GM18499 (cell line): ENCODE results near the gene BRD2.

Experiments
- ATAC-seq: cut with Tn5 transposase; IDR thresholded peaks from one replicate; pipeline ENCODE4 v1.9.1; 2021; ENCODE audit warnings: moderate number of reproducible peaks; ENCODE audit not compliant: insufficient read depth, unreplicated experiment

The BRD2 gene

DNA sequence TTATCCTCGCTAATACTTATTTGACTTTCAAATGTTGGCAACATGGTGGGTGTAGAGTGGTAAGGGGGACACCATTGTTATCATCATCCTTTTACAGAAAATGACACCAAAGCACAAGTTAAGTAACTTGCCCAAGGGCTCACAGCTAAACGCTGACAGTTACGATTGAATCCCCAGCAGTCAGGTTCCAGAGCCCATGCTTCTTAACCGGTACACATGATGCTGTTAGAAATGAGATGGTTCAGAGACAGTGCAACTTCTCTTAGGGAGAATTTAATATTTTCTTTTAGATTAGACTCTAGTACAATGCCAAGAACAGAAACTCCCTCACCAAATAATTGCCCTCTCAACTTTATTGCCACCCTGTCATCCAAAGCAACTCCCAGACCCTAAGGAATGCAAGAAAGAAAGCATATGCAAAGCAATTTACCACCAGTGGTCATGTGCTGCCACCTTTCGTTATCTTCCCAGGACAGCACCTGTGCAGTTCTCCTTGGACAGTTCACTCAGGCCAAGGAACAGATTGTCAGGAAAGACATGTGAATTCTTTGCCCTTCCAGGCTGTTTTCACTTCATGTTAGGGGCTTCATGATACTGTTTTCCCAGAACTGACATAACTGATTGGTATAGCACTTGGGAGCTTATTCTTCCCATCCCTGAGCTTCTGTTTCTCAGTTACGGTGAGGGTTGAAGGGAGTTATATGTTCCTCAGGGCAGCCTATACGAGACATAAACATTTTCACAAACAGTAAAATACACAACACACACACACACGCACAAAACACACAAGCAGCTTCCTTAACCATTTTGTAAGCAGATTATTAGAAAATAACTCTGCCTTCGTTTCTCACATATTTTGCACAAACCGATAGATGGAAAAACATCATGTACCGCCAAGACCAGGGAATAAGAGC, 20.6 kb upstream of the BRD2 start:
- no peak for ATAC-seq

DNA sequence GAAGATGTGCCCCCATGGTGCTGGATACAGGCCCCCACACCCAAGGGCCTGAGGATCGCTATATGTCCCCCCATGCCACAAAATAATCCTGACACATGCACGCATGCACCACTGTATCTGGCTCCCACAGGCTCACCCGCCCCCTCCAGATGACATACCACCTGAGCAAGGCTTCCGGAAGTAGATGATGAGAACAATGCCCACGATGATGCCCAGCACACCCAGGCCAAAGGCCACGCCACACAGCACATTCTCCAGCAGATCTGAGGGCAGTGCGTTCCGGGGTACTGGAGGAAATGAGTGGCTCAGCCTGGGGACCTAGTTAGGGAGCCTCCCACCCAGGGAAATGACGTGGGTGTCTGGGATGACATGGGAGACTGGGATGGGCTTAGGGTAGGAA, 19.3 kb upstream of the BRD2 start:
- no peak for ATAC-seq

DNA sequence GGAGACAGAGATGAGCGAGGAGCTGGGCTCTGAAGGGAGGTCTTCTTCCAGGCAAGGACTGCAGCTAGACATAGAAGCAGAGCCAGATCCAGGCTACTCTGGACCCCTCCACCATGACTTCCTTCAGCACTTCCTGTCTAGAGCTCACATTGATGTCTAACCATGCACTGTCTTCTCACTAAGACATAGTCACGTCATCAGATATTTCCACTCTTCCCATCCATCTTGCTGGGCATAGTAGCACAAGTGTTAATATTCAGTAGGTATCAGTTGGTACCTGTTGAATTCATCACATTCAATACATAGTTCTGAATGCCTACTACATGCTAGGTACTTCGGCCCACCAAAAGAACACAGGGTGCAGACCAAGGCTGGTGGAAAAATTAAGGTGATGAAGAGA, 18.4 kb upstream of the BRD2 start:
- ATAC-seq, result no peak

DNA sequence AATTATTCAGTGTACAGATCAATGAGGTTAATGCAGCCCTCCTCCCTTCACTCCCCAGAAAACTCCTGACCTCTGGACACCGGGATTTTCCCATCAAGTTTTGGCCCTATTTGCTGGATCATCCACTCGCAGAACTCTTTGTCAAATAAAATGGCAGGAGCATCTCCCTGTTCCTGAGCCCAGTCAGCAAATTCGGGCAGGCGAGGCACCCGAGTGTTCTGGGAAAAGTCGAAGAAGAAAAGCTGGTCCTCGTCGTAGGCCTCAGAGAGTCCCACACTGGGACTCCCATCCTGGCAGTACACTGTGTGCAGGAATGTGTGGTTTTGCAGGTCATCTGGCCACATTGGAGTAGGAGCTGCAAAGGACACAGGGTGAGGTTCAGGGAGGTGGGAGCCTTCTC, 17.9 kb upstream of the BRD2 start:
- ATAC-seq, result no peak

DNA sequence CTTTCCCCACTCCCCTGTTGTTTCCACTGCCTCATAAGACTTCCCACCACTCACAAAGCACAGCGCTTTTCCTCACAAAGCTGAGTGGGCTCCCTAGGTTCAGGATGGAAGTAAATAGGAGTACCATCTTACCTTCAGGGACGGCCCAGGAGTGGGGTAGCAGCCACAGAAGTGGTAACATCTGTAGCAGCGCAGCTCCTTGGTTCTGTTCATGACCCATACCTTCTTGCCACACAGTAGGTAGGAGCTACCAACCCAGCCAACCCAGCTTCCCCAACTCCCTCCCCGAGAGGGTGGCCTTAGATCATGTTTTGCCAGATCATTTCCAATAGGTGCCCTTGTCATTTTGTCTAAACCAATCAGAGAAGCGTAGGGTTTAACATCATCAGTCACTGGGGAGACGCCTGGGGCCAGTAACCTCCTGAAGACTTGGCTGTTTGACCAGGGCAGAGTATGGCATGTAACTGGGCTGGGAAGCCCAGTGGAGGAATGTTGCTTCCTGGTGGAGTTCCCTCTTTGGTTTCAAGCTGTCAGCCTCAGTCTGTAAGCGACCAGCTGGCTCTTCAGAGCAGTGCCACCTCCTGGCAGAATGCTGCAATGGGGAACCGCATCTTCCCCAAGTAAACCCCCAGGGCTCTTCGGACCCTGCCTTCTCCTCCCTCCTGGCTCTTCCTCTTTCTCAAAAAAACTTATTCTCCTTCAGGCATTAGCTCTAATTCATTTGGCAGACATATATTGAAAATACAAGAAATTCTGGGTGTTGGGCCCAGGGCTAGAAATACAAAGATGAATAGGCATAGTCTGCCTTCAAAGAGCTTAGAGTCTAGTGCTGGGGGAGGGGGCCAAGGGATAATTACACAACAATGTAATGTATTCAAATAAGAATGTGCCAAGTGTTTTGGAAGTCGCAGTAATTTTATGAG, 15.3 kb upstream of the BRD2 start, which contains the start of gene HLA-DMA:
HLA-DMA (minus strand) TSS at position 281 of the 923 bp plus-strand sequence; CDS start at position 220, 61 bp downstream.
- ATAC-seq, result peak; percentile 82

DNA sequence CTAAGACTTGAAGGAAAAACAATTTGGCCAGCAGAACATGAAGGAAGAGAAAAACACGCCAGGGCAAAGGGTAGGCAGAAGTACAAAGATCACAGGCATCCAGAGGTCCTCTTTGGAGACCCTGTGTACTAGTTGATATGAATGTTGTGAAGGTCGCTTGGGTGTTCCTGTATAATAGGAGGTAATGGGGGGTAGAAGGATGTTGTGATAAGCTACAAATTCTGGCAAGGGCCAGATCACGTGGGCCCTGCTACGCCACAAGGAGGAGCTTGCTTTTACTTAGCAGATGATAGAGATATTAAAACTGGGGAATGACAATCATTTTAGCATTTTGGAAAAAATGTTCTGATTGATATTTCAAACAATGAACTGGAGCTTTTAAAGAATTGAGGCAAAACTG, 14.6 kb upstream of the BRD2 start:
- ATAC-seq, result no peak

DNA sequence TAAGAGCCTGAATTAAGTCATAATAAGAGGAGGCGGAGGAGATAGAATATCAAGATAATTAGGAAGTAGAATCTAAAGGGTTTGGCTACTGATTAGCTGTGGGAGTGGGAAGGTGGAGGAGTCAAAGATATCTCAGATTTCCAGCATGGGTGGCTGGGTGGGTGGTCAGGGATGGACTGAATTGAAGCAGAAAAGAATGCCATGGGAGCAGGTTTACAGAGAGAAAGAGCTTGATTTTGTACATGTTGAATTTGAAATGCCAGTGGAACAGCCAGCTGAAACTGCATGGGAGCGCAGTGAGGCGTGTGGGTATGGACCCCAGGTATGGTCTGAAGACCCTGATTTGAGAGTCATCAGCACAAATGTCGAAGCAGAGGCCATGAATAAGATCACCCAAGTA, 14.1 kb upstream of the BRD2 start:
- no peak for ATAC-seq

DNA sequence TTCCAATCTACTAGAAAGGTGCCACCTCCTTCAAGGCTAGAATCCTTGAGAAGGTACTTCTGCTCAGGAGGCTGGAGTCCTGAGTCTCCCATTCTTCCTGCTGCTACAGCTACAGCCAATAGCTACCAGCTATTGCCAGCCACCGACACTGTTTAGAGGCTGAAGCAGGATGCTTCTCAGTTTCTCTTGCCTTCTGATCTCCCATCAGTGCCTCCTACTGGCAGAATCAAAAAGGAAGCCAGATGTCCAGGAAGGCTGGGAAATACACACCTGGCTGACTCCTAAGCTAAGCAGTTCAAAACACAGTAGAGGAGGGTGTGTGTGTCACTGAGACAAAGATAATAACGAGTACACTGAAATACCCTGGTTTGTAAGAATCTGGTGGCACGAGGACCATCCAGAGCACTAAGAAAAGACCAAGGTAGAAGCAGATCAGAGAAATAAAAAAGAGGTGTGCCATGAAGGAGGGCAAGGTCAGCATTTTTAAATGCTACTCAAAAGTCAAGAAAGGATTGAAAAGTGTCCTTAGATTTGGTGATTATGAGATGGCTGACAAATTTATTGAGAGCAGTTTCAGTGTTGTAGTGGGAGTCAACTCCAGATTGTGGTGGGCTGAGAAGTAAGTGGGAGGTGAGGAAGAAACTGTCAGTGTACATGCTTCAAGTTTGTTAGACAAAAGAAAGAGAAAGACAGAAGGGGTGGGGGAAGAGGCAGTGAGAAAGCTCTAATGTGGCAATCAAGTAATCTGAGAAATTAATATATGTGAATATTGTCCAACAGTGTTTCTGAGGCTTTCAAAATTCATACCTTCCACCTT, 13.2 kb upstream of the BRD2 start:
- ATAC-seq, result no peak

DNA sequence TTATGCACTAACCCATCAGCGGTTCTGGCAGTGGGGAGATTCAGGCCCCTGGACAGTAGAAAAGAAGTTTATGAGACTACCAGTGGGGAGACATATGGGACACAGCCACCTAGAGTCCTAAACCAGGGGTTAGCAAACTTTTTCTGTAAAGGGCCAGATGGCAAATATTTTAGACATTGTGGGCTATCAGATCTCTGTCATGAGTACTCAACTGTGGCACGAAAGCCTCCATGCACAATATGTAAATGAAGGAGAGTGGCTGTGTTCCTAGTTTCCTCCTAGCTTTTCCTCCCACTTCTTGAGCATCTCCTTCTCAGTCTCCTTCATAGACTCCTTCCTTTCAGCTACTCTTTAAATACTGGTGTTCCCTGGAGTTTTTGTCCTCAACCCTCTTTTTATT, 12.2 kb upstream of the BRD2 start:
- no peak for ATAC-seq

DNA sequence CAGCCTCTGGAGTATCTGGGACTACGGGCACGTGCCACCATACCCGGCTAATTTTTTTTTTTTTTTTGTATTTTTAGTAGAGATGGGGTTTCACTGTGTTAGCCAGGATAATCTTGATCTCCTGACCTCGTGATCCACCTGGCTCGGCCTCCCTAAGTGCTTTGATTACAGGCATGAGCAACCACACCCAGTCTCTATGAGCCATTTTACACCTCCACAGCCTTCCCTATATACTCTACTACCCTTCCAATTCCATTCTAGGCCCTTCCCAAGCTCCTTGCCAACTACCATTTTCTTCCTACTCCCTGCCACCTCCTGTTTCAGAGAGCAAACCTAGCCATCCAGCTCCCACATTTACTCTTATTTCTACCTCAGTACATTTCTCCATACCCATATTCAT, 7.8 kb upstream of the BRD2 start:
- ATAC-seq, result no peak

DNA sequence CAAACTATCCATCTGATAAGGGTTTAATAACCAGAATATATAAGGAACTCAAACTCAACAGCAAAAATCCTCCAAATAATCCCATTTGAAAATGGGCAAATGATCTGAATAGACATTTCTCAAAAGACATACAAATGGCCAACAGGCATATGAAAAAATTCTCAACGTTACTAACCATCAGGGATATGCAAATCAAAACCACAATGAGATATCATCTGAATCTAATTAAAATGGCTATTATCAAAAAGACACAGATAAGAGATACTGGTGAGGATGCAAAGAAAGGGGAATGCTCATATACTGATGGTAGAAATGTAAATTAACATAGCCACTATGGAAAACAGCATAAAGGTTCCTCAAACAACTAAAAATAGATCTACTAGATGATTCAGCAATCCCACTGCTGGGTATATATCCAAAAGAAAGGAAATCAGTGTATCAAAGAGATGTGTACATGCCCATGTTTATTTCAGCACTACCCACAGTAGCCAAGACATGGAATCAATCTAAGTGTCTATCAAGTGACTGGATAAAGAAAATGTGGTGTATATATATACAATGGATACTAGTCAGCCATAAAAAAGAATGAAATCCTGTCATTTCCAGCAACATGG, 6.1 kb upstream of the BRD2 start:
- ATAC-seq, result no peak

DNA sequence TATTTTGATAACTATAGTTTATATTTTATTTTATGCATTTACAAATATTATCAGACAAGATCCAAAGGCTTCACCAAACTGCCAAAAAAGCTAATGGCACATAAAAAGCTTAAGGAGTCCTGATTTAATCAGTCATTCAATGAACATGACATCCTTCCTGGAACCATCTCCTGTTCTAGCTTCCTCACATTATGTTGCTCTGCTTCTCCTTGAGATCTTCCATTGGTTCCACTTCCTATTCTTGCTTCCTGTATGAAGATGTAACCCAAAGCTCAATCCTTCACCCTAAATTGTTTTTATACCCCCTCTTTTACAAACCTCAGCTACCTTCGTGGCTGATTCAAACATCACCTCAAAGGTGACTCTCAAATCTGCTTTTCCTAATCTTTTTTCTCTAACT, 4.5 kb upstream of the BRD2 start:
- no peak for ATAC-seq

DNA sequence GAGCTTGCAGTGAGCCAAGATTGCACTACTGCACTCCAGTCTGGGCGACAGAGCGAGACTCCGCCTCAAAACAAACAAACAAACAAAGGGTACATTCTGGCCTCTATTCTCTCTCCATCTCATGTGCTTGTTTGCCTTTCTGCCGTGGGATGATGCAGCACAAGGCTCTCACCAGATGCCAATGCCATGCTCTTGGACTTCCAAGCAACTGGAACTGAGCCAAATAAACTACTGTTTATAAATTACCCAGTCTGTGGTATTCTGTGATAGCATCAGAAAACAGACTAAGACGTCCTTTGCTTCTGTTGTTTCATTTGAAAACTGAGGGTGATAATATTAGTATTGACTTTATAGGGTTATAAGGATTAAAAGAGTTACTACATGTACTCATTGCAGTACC, 3.6 kb upstream of the BRD2 start:
- ATAC-seq, result no peak

DNA sequence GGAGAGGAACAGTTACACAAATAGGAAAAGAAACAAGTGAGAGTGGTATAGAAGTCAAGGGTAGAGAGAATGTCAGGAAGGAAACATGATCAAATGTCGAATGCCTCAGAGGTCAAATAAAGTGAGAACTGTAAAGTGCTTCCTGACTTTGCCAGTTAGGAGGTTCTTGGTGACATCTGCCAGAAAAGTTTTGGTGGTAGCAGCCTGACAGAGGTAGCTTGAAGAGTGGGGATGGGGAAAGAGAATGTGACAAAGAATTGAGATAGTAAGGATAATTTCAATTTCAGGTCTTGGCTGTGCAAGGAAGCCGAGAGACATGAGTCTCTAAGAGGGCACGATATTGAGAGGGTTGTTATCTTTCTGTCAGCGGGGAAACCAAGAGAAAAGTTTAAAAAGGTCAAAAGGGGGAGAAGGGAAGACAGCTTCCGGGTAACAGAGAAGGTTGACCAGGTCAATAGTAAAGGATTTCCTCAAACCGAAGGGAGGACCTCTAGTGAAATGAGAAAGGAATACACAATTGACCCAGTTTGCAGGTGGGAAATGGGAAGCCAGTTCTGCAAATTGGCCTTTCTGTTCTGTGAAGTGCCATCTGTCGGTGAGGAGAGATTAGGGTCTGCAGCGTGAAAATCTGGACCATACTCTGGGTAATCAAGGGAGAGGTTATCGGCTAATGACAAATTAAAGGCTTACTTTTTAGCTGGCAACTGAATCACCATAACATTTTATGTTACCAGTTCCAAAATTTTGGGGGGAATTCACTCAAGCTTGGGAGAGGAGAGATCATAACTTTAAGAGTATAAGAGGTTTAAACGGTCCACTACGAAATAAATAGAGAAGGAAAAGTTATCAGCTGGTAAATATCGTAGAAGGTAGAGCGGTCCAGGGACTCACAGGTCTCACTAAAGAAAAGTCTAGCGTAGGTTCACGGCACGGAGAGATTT, 973 bp upstream of the BRD2 start:
- no peak for ATAC-seq

DNA sequence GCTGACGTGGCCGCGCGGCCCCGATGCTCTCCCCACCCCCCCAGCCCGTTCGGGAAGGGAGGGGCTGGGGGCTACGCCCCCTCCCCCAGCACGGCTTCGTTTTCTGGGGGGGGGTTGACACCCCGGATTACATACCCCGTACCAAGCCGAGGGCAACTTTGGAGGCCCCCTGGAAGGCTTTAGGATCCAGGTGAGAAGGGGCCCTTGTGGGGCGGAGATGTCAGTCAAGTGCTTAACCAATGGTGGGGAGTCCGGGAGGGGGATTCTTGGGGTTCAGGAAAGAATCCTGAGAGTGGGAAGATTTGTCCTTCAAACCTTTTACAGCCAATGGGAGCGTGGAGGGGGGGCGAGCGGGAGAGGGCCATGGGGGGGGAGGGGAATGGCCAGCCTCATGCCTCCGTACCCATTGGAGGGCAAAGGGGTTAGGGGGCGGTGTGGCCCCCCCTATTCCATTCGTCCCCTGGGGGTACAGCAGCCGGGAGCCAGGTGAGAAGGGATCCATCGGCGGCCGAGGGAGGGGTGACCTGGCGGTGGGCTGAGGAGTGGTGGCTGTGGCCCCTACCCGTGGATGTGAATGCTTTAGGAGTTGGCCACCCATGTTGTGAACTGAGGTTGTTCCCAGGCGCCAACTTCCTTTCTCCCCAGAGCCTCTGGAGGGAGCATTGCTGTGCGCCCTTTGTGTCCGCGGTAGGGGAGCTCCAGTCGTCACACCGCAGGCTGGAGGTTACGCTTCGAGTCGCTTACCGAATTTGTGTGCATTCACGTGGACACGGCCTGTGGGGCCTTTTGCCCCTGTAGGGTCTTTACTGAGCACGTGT, 682 bp downstream of the BRD2 start:
- ATAC-seq, result no peak

DNA sequence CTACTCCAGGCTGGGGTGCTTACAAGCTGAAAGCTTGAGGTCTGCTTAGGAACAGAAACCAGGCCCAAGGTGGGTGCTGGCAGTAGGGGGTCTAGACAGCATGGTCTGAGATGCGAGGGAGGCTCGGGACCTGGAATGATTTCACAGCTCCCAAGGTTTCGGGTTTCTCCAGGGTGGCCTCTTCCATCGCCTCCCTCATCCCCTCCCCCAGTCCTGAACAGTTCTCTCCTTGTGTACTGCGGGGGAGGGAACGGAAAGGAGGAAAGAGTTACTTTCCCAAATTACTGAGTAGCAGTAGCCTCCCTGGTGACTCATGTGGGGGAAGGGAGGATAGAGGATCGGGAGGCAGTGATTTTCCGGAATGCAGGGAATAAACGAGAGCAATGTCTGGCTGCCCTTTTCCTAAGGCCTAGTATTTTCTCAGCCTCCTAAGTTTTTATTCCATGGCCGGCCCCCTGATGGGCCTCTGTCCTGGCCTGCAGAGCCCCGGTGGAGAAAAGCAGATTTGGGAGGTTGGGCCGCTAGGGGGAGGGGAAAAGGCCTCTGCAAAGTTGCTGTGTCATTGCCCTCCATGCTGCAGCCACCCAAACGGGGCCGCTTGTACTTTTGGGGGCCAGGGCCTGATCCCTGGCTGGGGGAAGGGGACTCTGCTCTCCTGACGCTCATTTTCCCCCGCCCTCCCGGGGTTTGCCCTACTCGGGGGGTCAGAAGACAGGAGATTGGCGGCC, 1.5 kb downstream of the BRD2 start:
- no peak for ATAC-seq

DNA sequence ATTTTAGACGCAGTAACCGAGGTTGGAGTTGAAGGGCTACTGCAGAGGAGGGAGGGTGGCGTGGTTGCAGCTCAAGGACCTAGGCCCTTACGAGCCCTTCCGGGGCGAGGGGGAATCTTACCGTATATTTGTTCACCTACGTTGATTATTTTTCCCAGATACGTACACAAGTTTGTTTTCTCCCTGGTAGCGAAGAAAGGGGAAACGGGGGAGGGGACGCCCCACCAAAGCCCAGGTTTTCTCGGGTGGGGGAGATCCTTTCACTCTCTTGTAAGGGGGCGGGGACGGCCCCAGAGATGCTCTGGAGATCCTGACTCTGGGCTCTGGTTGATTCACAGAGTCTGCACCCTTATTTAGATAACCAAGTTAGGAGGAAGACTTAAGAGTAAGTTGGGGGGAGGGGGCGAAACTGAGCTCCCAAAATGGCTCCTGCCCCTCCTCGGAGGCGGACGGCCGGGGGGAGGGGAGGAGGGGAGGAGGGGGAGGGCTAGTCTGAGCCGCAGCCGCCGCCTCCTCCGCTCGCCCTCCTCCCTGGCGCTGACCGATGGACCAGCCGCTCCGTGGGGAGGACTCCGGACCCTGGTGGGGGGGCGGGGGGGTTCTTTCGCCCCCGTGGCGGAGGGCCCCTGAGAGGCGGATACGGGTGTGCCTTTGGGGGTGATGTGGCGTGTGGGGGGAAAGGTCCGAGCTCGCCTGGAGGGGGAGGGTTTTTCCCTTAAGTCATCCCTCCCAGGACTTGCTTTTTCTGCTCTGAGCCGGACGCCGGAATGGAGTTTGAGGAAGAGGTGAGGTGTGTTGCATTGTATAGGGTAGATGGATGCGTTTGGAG, 2.2 kb downstream of the BRD2 start:
- no peak for ATAC-seq
